Esophagus squamous epithelium (tissue), 5 donors: ENCODE data around the gene VPS26A. TPM values are rescaled to one million over a fixed set of nuclear protein-coding genes. Genes with fewer than 3 reads are reported as not detected.
"Not testable (repeated sequence)": the region's sequence is repeated elsewhere in the genome, so short reads cannot be mapped to it uniquely, and the experiment has no call there.

Experiments
- DNase-seq: peaks from one replicate; lab custom pipeline; 2025; lab: John Stamatoyannopoulos, UW
- H3K27ac ChIP-seq, 4 donors: fragments of 200-600 bp; sonication (generic); one replicate each; pipeline ENCODE4 v1.5.1; 2016 to 2019; ENCODE audit warnings: mild to moderate bottlenecking in 1 of 4
- H3K27me3 ChIP-seq, 4 donors: fragments of 200-600 bp; sonication (generic); 1 replicate in 3 of 4; 2 replicates in 1 of 4; pipeline versions ENCODE4 v1.5.1 to v1.6.0; 2017 to 2021; ENCODE audit warnings: antibody characterized with exemption in 1 of 4
- H3K36me3 ChIP-seq, 3 donors: fragments of 200-600 bp; sonication (generic); one replicate each; pipeline ENCODE4 v1.5.1; 2016 to 2019
- H3K4me1 ChIP-seq, 3 donors: fragments of 200-600 bp; sonication (generic); one replicate each; pipeline ENCODE4 v1.5.1; 2017 to 2019
- H3K4me3 ChIP-seq, 4 donors: fragments of 200-600 bp; sonication (generic); 1 replicate in 3 of 4; 2 replicates in 1 of 4; pipeline ENCODE4 v1.5.1; 2016 to 2019; ENCODE audit warnings: mild to moderate bottlenecking in 2 of 4, moderate library complexity in 1 of 4
- H3K9me3 ChIP-seq, 3 donors: fragments of 200-600 bp; sonication (generic); one replicate each; pipeline ENCODE4 v1.5.1; 2016 to 2019
- CTCF ChIP-seq, 6 experiments: fragments of 450-650 bp in 4 of 6; fragments of 200-600 bp in 2 of 6; sonication (generic) in 2 of 6; IDR thresholded peaks; one replicate each; pipeline ENCODE4 v1.5.1; 2016 to 2019; ENCODE audit warnings: antibody characterized with exemption in 6 of 6, mild to moderate bottlenecking in 4 of 6, moderate library complexity in 4 of 6
- POLR2A ChIP-seq, 4 donors: fragments of 450-650 bp; IDR thresholded peaks; one replicate each; pipeline ENCODE4 v1.6.1; 2017; ENCODE audit warnings: antibody characterized with exemption in 4 of 4, mild to moderate bottlenecking in 4 of 4, moderate library complexity in 3 of 4
- WGBS, 2 donors: methylation state at CpG; one replicate each; pipeline ENCODE4 v1.1.5; 2018; 5-methylcytosine and 5-hydroxymethylcytosine counted together
- intact Hi-C: fragments of 100-400 bp; cut with DNase I; formaldehyde crosslinking; loops from one replicate; pipeline ENCODE4 v1.15.0; 2022
- total RNA-seq, 4 donors: library from RNA; depleted of rRNA; stranded (reverse); fragments of >200 nt; gene quantifications; one replicate each; pipeline ENCODE4 v1.1.0, GENCODE V29; 2016
- donor health status: DM: yes; HTN: yes; CAD: no.

The VPS26A gene
- total RNA-seq, 4 donors from 2014 or later = 31.5 to 43.1 (median 37.4) TPM

DNA sequence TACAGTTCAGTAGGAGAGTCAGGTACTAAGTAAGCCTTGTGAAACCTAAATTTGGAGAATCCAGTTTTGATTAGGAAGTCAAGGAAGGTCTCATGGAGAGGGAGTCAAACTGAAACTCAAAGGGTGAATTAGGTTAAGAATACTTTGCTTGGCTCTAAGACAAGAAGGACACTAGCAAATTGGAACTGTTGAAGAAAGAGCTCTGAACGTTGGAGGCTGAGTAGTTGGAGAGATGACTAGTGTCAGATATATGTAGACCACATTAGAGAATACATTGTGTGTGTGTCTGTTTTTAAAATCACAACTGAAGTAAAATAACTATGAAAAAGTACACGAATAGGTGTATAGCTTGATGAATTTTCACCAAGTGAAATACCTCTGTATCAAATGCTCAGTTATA, 6.3 kb downstream of the VPS26A start:
- peaks cover 1 to 60% (median 3%) of the 10 kb centered on the region in 3 donors for H3K4me1 ChIP-seq
- 39 to 50% methylated on average over 2 of the region's 2 CpGs for WGBS, 2 donors
- no peak for DNase-seq
- H3K27me3 ChIP-seq = no peaks in the 10 kb centered on the region
- H3K4me3 ChIP-seq = no peak overlapping the region
- intact Hi-C loops = no loop called here
- H3K36me3 ChIP-seq = peaks cover 0 to 33% (median 3%) of the 10 kb centered on the region in 3 donors
- TF ChIP-seq POLR2A (IDR thresholded peaks at IDR 0.05) (no peak), CTCF (IDR thresholded peaks at IDR 0.05) (no peak)
- no peaks in the 10 kb centered on the region for H3K9me3 ChIP-seq
- no peak overlapping the region for H3K27ac ChIP-seq

DNA sequence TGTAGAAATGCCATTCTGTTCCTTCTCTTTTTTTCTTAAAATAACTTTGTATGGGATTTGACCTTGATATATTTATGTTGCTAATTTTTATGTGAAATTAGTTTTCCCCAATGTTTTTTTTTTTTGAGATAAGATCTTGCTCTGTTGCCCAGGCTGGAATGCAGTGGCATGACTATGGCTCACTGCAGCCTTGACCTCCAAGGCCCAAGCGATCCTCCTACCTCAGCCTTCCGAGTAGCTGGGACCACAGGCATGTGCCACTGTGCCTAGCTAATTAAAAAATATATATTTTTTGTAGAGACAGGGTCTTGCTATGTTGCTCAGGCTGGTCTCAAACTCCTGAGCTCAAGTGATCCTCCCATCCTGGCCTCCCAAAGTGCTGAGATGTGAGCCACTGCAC, 16.0 kb downstream of the VPS26A start:
- 95 to 100% methylated on average over 2 of the region's 2 CpGs for WGBS, 2 donors
- intact Hi-C loops = no loop called here
- TF ChIP-seq CTCF (IDR thresholded peaks at IDR 0.05) (no peak), POLR2A (IDR thresholded peaks at IDR 0.05) (no peak)

GRCh38 chr10:69141304-69141703, 17.3 kb downstream of the VPS26A start:
- intact Hi-C loops = no loop called here
- Histone ChIP-seq H3K4me1 (no peaks in the 10 kb centered on the region), H3K27me3 (no peaks in the 10 kb centered on the region), H3K36me3 (peaks cover 0 to 38% (median 0%) of the 10 kb centered on the region in 3 donors), H3K9me3 (no peaks in the 10 kb centered on the region), H3K27ac (no peak overlapping the region), H3K4me3 (no peak overlapping the region)
- 75 to 93% methylated on average over 1 of the region's 1 CpG for WGBS, 2 donors
- no peak for DNase-seq
- TF ChIP-seq CTCF (IDR thresholded peaks at IDR 0.05) = no peak
- no peak for TF ChIP-seq POLR2A (IDR thresholded peaks at IDR 0.05)

More for the DNA sequence above, 16.0 kb downstream of the VPS26A start:
- no peak for DNase-seq
- Histone ChIP-seq H3K27me3 (no peaks in the 10 kb centered on the region), H3K27ac (no peak overlapping the region), H3K4me1 (no peaks in the 10 kb centered on the region), H3K9me3 (no peaks in the 10 kb centered on the region), H3K4me3 (no peak overlapping the region), H3K36me3 (peaks cover 0 to 51% (median 0%) of the 10 kb centered on the region in 3 donors)

DNA sequence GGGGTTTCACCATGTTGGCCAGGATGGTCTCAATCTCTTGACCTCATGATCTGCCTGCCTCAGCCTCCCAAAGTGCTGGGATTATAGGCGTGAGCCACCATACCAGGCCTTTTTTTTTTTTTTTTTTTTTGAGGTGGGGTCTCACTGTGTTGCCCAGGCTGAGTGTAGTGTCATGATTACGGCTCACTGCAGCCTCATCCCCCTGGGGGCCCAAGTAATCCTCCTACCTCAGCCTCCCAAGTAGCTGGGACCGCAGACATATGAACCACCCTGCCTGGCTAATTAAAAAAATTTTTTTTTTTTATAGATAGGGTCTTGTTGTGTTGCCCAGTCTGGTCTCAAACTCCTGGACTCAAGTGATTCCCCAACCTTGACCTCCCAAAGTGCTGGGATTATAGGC, 18.1 kb downstream of the VPS26A start:
- DNase-seq, H3K27me3 ChIP-seq, H3K4me1 ChIP-seq, H3K4me3 ChIP-seq, H3K27ac ChIP-seq, intact Hi-C loops, H3K9me3 ChIP-seq: not testable (repeated sequence)
- 95 to 100% methylated on average over 2 to 3 of the region's 3 CpGs for WGBS, 2 donors
- H3K36me3 ChIP-seq = peaks cover 0 to 30% (median 0%) of the 10 kb centered on the region in 3 donors

DNA sequence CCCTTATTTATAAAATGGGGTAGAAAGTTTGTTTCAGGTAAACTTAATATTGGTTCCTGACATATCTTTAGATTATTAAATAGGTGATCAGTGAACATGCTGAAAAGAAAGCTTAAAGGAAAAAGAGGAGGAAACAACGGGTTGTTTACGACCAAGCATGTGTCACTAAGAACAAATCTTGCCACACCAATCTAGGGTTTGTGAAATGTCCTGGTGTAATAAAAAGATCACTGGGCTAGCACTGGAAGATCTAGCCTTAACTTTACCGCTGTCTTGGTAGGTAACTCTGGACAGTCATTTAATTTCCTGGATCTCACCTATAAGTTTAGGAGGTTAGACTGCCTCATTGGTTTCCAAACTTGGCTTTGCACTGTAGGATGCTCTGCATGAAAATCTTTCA, 19.0 kb downstream of the VPS26A start:
- DNase-seq = no peak
- Histone ChIP-seq H3K27ac (no peak overlapping the region), H3K4me3 (no peak overlapping the region), H3K27me3 (no peaks in the 10 kb centered on the region), H3K36me3 (peaks cover 0 to 22% (median 0%) of the 10 kb centered on the region in 3 donors), H3K9me3 (no peaks in the 10 kb centered on the region), H3K4me1 (peaks cover 0 to 16% (median 0%) of the 10 kb centered on the region in 3 donors)
- WGBS, 2 donors = 46 to 71% methylated on average over 3 of the region's 3 CpGs
- TF ChIP-seq POLR2A (IDR thresholded peaks at IDR 0.05) = no peak
- no peak for TF ChIP-seq CTCF (IDR thresholded peaks at IDR 0.05)
- intact Hi-C loops = no loop called here

GRCh38 chr10:69145329-69145728, 21.4 kb downstream of the VPS26A start:
- Histone ChIP-seq H3K27ac (no peak overlapping the region), H3K9me3 (no peaks in the 10 kb centered on the region), H3K27me3 (no peaks in the 10 kb centered on the region), H3K36me3 (peaks cover 0 to 16% (median 0%) of the 10 kb centered on the region in 3 donors), H3K4me1 (peaks cover 0 to 16% (median 0%) of the 10 kb centered on the region in 3 donors), H3K4me3 (no peak overlapping the region)
- intact Hi-C loops = no loop called here
- no peak for DNase-seq
- TF ChIP-seq POLR2A (IDR thresholded peaks at IDR 0.05) = no peak
- TF ChIP-seq CTCF (IDR thresholded peaks at IDR 0.05) = no peak
- WGBS, 2 donors = 94 to 100% methylated on average over 1 of the region's 1 CpG
